ENCODE measurements around the gene MAGI1. TPM values are rescaled to one million over a fixed set of nuclear protein-coding genes. Genes with fewer than 3 reads are reported as not detected.

The MAGI1 gene
- total RNA-seq, 1 donor from 2014 or later: 47.1 TPM

DNA sequence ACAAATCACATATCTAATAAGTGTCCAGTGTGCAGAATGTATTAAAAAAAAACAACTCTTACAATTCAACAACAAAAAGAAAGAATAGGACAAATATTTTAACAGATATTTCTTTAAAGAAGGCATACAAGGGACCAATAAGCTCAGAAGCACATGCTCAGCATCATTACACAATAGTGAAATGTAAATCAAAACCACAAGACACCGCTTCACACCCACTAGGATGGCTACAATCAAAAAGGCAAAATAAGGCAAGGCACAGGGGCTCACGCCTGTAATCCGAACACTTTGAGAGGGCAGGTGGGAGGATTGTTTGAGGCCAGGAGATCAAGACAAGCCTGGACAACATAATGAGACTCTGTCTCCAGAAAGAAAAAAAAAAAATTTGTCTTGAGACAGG is 255.6 kb downstream of the MAGI1 start:
- Histone ChIP-seq H3K9me3 (no peaks in the 10 kb centered on the region), H3K27me3 (no peaks in the 10 kb centered on the region), H3K4me1 (no peaks in the 10 kb centered on the region), H3K36me3 (no peaks in the 10 kb centered on the region), H3K27ac (no peak overlapping the region), H3K4me3 (no peak overlapping the region)
- intact Hi-C loops (cut with DNase I): no loop called here
- DNase-seq (ENCODE audit: extremely low spot score in 2 of 2): no peak
- TF ChIP-seq, protein P1, sequence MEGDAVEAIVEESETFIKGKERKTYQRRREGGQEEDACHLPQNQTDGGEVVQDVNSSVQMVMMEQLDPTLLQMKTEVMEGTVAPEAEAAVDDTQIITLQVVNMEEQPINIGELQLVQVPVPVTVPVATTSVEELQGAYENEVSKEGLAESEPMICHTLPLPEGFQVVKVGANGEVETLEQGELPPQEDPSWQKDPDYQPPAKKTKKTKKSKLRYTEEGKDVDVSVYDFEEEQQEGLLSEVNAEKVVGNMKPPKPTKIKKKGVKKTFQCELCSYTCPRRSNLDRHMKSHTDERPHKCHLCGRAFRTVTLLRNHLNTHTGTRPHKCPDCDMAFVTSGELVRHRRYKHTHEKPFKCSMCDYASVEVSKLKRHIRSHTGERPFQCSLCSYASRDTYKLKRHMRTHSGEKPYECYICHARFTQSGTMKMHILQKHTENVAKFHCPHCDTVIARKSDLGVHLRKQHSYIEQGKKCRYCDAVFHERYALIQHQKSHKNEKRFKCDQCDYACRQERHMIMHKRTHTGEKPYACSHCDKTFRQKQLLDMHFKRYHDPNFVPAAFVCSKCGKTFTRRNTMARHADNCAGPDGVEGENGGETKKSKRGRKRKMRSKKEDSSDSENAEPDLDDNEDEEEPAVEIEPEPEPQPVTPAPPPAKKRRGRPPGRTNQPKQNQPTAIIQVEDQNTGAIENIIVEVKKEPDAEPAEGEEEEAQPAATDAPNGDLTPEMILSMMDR (IDR thresholded peaks at IDR 0.05): no peak
- no peak for TF ChIP-seq POLR2AphosphoS5 (IDR thresholded peaks at IDR 0.05; ENCODE audit: insufficient read depth in 1 of 2, low read depth in 1 of 2)
- TF ChIP-seq POLR2A (IDR thresholded peaks at IDR 0.05): no peak

DNA sequence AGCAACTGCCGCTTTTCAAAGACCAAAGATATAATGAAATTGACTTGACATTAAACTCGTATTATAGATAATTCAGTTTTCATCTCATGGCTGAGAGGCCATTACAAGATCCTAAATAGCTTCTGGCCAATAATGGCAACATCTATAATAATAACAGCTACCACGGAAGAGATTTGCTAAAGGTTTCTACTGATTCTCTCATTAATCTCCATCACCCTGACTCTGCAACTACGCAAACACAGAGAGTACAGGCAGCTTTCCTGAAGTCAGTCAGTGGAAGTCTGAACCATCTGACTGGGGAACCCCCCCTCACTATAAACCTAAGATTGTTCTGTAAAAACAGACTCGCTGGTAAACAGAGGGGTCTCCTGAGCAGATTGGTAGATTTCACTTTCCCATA is 257.1 kb downstream of the MAGI1 start:
- Histone ChIP-seq H3K27ac (no peak overlapping the region), H3K36me3 (no peaks in the 10 kb centered on the region)
- intact Hi-C loops (cut with DNase I): no loop called here

DNA sequence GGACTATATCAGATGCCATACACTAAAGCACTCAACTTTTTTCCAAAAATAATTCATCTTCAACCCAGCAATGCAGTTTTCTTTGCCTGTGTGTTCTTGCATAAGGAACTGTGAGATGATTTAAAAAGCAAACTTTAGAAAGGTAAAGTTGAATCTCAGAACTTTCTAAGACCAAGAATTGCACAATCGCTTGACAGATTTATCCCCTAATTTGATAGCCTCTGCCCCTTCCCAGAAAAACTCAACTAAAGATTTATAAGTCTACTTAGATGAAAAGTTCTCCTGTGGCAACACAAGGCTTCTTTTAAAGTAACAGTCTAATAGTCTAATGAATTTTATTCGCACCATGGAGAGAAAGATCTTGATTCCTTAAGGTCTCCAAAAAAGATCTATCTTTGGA is 259.3 kb downstream of the MAGI1 start:
- Histone ChIP-seq H3K4me1 (no peaks in the 10 kb centered on the region), H3K27me3 (no peaks in the 10 kb centered on the region), H3K9me3 (no peaks in the 10 kb centered on the region), H3K27ac (no peak overlapping the region), H3K4me3 (no peak overlapping the region), H3K36me3 (no peaks in the 10 kb centered on the region)
- no peak for DNase-seq (ENCODE audit: extremely low spot score in 2 of 2)
- intact Hi-C loops (cut with DNase I): no loop called here
- TF ChIP-seq POLR2AphosphoS5 (IDR thresholded peaks at IDR 0.05; ENCODE audit: insufficient read depth in 1 of 2, low read depth in 1 of 2): no peak
- TF ChIP-seq, protein P1 (IDR thresholded peaks at IDR 0.05): no peak
- no peak for TF ChIP-seq POLR2A (IDR thresholded peaks at IDR 0.05)

More for the DNA sequence above, 257.1 kb downstream of the MAGI1 start:
- Histone ChIP-seq H3K4me3 (no peak overlapping the region), H3K27me3 (no peaks in the 10 kb centered on the region), H3K4me1 (no peaks in the 10 kb centered on the region), H3K9me3 (no peaks in the 10 kb centered on the region)
- DNase-seq (ENCODE audit: extremely low spot score in 2 of 2): no peak
- TF ChIP-seq POLR2A (IDR thresholded peaks at IDR 0.05) (no peak), POLR2AphosphoS5 (IDR thresholded peaks at IDR 0.05; ENCODE audit: insufficient read depth in 1 of 2, low read depth in 1 of 2) (no peak)
- TF ChIP-seq, protein P1 (IDR thresholded peaks at IDR 0.05): no peak

DNA sequence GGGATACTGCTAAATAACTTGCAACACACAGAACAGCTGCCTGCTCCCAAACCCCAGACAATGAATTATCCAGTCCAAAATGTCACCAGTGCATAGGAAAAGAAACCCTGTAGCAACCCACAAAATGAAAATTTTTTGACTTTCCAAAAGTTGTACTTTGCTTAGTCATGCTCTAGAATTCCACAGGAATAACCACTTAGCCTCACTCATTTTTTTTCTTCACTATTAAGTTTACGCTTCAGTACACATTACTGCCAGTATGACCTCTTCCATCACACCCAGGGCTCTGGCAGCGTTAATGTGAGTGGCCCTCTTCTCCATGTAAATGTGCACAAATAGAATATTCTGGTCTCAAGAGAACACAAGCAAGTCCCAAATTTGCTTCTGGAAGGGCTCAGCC is 259.8 kb downstream of the MAGI1 start:
- H3K27me3 ChIP-seq: no peaks in the 10 kb centered on the region
- no peaks in the 10 kb centered on the region for H3K4me1 ChIP-seq
- no peak for DNase-seq (ENCODE audit: extremely low spot score in 2 of 2)
- TF ChIP-seq POLR2A (IDR thresholded peaks at IDR 0.05): no peak
- TF ChIP-seq POLR2AphosphoS5 (IDR thresholded peaks at IDR 0.05; ENCODE audit: insufficient read depth in 1 of 2, low read depth in 1 of 2): no peak
- TF ChIP-seq, protein P1 (IDR thresholded peaks at IDR 0.05): no peak
- H3K4me3 ChIP-seq: no peak overlapping the region
- intact Hi-C loops (cut with DNase I): no loop called here
- H3K9me3 ChIP-seq: no peaks in the 10 kb centered on the region
- no peaks in the 10 kb centered on the region for H3K36me3 ChIP-seq
- no peak overlapping the region for H3K27ac ChIP-seq

DNA sequence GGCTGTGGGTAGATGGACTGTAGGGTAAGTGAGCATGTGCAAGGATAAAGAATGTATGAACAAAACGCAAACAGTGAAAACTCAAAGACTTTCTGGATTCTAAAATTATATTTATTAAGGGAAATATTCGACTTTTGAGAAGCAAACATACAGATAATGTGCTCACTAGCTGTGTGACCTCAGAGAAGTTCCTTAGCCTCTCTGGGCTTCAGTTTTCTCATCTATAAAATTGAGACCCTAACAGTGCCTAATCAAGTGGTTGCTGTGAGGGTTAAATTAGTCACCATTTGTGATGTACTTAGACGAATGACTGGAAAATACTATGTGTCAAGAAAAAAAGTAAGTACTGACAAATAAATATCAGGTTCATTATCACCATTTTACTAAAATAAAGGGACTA is 261.7 kb downstream of the MAGI1 start:
- Histone ChIP-seq H3K4me3 (no peak overlapping the region), H3K27me3 (no peaks in the 10 kb centered on the region), H3K36me3 (no peaks in the 10 kb centered on the region), H3K9me3 (no peaks in the 10 kb centered on the region), H3K27ac (no peak overlapping the region), H3K4me1 (no peaks in the 10 kb centered on the region)
- DNase-seq (ENCODE audit: extremely low spot score in 2 of 2): no peak
- intact Hi-C loops (cut with DNase I): no loop called here
- TF ChIP-seq POLR2A (IDR thresholded peaks at IDR 0.05) (no peak), POLR2AphosphoS5 (IDR thresholded peaks at IDR 0.05; ENCODE audit: insufficient read depth in 1 of 2, low read depth in 1 of 2) (no peak)
- TF ChIP-seq, protein P1 (IDR thresholded peaks at IDR 0.05): no peak

Data from vagina (tissue), 2 donors.